Measurements from ENCODE around the gene ADAMTS17. TPM values are rescaled to one million over a fixed set of nuclear protein-coding genes. Genes with fewer than 3 reads are reported as not detected.

The ADAMTS17 gene
- total RNA-seq, 6 experiments from 2014 or later: 14.6 to 34.7 (median 24.2) TPM

DNA sequence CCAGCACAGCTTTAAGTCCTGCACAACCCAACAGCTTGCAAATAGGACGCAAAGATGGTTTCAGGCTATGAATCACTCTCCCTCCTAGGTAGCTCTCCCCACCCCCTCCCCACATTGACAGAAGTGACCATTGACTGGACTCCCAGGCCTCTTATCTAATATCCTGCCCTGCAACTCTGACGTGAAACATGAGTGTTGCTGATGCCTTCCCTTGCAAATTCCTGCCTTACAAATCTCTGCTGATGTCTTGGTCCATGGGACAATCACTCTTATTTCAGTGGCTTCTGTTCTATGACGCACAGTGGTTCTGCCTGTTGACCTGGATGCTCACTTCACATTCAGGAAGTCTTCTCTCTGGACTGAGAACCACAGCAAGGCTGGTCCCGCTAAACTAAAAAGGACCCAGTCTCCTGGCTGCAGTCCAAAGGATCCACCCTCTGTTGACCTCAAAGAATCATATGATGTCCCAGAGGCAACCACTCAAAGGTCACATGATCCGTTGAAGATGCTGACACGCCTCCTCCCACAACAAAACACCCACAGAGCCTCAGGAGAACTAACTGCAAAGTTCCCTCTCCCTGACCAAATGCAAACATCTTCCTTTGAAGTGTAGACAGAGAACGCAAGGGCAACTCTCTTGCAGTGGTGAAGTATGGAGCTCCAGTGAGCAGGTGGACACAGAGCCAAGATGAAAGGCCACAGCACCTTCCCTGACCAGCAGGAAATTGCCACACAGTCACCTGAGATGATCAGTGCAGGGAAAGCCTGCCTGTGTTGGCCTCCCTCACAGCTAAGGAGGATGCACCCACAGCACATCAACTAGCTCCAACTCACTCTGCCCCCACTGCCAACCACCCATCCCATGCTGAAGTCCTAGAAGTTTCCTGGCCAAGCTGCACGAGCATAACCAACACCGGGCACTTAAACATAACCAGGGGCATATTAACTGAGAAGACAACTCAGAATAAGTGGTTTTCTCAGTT is 112.3 kb downstream of the ADAMTS17 start:
- TF ChIP-seq POLR2A (IDR thresholded peaks at IDR 0.05): no peak
- TF ChIP-seq, protein P1, sequence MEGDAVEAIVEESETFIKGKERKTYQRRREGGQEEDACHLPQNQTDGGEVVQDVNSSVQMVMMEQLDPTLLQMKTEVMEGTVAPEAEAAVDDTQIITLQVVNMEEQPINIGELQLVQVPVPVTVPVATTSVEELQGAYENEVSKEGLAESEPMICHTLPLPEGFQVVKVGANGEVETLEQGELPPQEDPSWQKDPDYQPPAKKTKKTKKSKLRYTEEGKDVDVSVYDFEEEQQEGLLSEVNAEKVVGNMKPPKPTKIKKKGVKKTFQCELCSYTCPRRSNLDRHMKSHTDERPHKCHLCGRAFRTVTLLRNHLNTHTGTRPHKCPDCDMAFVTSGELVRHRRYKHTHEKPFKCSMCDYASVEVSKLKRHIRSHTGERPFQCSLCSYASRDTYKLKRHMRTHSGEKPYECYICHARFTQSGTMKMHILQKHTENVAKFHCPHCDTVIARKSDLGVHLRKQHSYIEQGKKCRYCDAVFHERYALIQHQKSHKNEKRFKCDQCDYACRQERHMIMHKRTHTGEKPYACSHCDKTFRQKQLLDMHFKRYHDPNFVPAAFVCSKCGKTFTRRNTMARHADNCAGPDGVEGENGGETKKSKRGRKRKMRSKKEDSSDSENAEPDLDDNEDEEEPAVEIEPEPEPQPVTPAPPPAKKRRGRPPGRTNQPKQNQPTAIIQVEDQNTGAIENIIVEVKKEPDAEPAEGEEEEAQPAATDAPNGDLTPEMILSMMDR (IDR thresholded peaks at IDR 0.05): no peak
- ATAC-seq (no peak), DNase-seq (no peak)

DNA sequence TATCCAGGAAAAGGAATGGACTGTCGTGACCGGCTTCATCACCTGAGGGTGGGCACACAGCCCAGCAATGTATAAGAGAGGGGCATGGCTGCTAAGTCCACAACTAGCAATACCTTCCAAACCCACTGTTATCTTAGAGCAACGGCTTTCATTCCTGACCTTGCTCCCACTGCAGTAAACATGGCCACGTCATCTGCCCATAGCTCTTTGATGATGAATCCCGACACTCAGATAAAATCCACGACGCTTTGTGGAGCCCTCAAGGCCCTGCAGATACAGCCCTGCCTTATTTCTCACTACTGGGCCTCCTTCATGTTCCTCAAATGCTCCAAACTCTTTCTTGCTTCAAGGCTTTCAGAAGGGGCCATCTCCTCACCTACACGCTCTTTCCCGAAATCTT is 114.0 kb downstream of the ADAMTS17 start:
- ATAC-seq: no peak
- 96% methylated on average over 5 of the region's 9 CpGs for WGBS (ENCODE audit: insufficient coverage, low coverage, low lambda C conversion rate, missing lambda C conversion rate)
- no peak for TF ChIP-seq POLR2A (IDR thresholded peaks at IDR 0.05)
- TF ChIP-seq, protein P1 (IDR thresholded peaks at IDR 0.05): no peak
- intact Hi-C loops (cut with DNase I): no loop called here
- H3K4me1 ChIP-seq: no peaks in the 10 kb centered on the region
- no peaks in the 10 kb centered on the region for H3K9me3 ChIP-seq
- no peak overlapping the region for H3K4me3 ChIP-seq
- DNase-seq: no peak
- H3K36me3 ChIP-seq: no peaks in the 10 kb centered on the region
- no peak overlapping the region for H3K27ac ChIP-seq
- no peaks in the 10 kb centered on the region for H3K27me3 ChIP-seq

More for the DNA sequence above, 112.3 kb downstream of the ADAMTS17 start:
- Histone ChIP-seq H3K4me1 (no peaks in the 10 kb centered on the region), H3K27me3 (no peaks in the 10 kb centered on the region), H3K36me3 (no peaks in the 10 kb centered on the region), H3K9me3 (no peaks in the 10 kb centered on the region), H3K27ac (no peak overlapping the region), H3K4me3 (no peak overlapping the region)
- 84% methylated on average over 8 of the region's 9 CpGs for WGBS (ENCODE audit: insufficient coverage, low coverage, low lambda C conversion rate, missing lambda C conversion rate)
- intact Hi-C loops (cut with DNase I): no loop called here

DNA sequence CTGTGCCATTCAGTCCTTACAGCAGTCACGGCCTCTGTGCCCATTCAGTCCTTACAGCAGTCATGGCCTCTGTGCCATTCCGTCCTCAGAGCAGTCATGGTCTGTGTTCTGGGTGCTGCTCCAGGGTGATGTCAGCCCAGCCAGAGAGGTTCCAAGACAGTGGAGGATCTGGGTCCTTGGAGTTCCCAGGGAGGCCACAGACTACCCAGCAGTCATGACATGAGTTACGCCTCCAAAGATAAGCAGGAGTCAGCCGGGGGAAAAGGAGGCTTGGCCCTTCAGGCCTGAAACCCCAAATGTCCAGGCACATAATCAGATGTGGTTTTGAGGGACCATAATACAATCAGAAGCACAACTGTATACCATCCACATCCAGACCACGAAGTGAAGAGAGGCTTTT is 115.7 kb downstream of the ADAMTS17 start:
- DNase-seq (no peak), ATAC-seq (no peak)
- intact Hi-C loops (cut with DNase I): no loop called here
- H3K27ac ChIP-seq: no peak overlapping the region
- WGBS (ENCODE audit: insufficient coverage, low coverage, low lambda C conversion rate, missing lambda C conversion rate): 88% methylated on average over 2 of the region's 5 CpGs
- no peaks in the 10 kb centered on the region for H3K36me3 ChIP-seq
- no peak for TF ChIP-seq POLR2A (IDR thresholded peaks at IDR 0.05)
- TF ChIP-seq, protein P1 (IDR thresholded peaks at IDR 0.05): no peak
- H3K27me3 ChIP-seq: no peaks in the 10 kb centered on the region
- no peaks in the 10 kb centered on the region for H3K9me3 ChIP-seq
- no peak overlapping the region for H3K4me3 ChIP-seq
- no peaks in the 10 kb centered on the region for H3K4me1 ChIP-seq

DNA sequence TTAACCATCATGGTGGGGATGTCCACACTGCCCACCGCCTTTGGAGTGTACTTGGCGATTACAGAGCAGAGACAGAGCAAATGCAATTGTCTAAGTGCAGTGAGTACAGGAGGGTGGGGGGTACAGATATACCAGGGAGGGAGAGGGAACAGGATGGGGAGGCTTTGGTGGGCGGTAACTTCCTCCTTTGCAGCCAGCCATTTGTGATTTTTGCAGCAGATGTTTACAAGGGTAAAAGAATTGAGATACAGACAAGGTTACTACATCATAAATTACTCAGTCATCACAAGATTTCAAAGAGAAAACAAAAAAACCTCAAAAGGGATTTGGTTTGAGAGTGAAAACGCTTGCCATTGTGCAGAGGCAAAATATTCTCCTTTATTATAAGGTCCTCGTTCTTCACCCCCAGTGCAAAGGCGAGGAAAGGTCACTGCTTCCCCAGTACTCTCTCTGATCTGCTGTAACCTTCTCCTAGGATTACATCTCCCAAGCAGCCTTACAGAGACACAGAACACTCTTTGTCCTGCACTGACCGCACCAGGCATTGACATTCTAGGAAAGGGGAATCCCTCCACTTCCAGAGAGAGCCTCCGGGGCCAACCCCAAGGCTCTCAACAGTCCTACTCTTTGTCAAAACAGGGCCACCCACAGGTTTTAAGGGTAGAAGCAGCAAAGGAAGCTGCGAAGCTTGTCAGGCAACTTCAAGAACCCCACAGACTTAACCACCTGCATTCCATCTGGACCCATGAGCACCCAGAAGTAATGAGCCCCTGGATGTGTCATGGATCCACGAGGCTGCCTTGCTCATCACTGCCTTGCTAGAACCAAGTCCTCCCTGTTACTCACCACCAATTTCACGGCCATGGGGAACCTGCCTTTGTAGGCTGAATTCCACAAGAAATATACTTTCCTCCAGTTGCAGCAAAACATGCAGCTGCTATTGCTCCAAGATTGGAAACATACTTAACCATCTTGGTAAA is 117.3 kb downstream of the ADAMTS17 start:
- WGBS (ENCODE audit: insufficient coverage, low coverage, low lambda C conversion rate, missing lambda C conversion rate): 82% methylated on average over 8 of the region's 11 CpGs
- H3K9me3 ChIP-seq: no peaks in the 10 kb centered on the region
- H3K27me3 ChIP-seq: no peaks in the 10 kb centered on the region
- TF ChIP-seq POLR2A (IDR thresholded peaks at IDR 0.05): no peak
- TF ChIP-seq, protein P1 (IDR thresholded peaks at IDR 0.05): no peak
- no peaks in the 10 kb centered on the region for H3K4me1 ChIP-seq
- H3K36me3 ChIP-seq: no peaks in the 10 kb centered on the region
- DNase-seq (no peak), ATAC-seq (no peak)
- H3K4me3 ChIP-seq: no peak overlapping the region
- intact Hi-C loops (cut with DNase I): no loop called here
- H3K27ac ChIP-seq: no peak overlapping the region

Data from right lobe of liver (tissue), 6 donors.